ENCODE data around the gene ADM2. TPM values are rescaled to one million over a fixed set of nuclear protein-coding genes. Genes with fewer than 3 reads are reported as not detected.

ADM2 gene
- total RNA-seq, 1 donor from 2014 or later = 3.7 TPM

- Histone ChIP-seq H3K36me3 (ENCODE audit: control insufficient read depth, insufficient read depth, low read length) (peaks cover 1% of the 10 kb centered on the region), H3K27me3 (ENCODE audit: control insufficient read depth, insufficient read depth, low read length) (peaks cover 4% of the 10 kb centered on the region), H3K4me3 (ENCODE audit: low read depth, low read length) (no peak overlapping the region)
- TF ChIP-seq, protein P1, sequence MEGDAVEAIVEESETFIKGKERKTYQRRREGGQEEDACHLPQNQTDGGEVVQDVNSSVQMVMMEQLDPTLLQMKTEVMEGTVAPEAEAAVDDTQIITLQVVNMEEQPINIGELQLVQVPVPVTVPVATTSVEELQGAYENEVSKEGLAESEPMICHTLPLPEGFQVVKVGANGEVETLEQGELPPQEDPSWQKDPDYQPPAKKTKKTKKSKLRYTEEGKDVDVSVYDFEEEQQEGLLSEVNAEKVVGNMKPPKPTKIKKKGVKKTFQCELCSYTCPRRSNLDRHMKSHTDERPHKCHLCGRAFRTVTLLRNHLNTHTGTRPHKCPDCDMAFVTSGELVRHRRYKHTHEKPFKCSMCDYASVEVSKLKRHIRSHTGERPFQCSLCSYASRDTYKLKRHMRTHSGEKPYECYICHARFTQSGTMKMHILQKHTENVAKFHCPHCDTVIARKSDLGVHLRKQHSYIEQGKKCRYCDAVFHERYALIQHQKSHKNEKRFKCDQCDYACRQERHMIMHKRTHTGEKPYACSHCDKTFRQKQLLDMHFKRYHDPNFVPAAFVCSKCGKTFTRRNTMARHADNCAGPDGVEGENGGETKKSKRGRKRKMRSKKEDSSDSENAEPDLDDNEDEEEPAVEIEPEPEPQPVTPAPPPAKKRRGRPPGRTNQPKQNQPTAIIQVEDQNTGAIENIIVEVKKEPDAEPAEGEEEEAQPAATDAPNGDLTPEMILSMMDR (IDR thresholded peaks at IDR 0.05; ENCODE audit: insufficient read depth, low read length, severe bottlenecking) = no peak
- FAIRE-seq (no peak), DNase-seq (ENCODE audit: low read depth) (no peak)
Observed at GRCh38 chr22:50488006-50488677, 6.8 kb downstream of the ADM2 start.

- Histone ChIP-seq H3K4me3 (ENCODE audit: low read depth, low read length) (no peak overlapping the region), H3K36me3 (ENCODE audit: control insufficient read depth, insufficient read depth, low read length) (no peaks in the 10 kb centered on the region), H3K27me3 (ENCODE audit: control insufficient read depth, insufficient read depth, low read length) (peaks cover 4% of the 10 kb centered on the region)
- no peak for FAIRE-seq
- DNase-seq (ENCODE audit: low read depth) = no peak
- TF ChIP-seq, protein P1 (IDR thresholded peaks at IDR 0.05; ENCODE audit: insufficient read depth, low read length, severe bottlenecking) = no peak
Observed at GRCh38 chr22:50488886-50489285, 7.5 kb downstream of the ADM2 start.

- H3K27me3 ChIP-seq (ENCODE audit: control insufficient read depth, insufficient read depth, low read length) = peaks cover 4% of the 10 kb centered on the region
- H3K4me3 ChIP-seq (ENCODE audit: low read depth, low read length) = no peak overlapping the region
- TF ChIP-seq, protein P1 (IDR thresholded peaks at IDR 0.05; ENCODE audit: insufficient read depth, low read length, severe bottlenecking) = no peak
- no peaks in the 10 kb centered on the region for H3K36me3 ChIP-seq (ENCODE audit: control insufficient read depth, insufficient read depth, low read length)
- FAIRE-seq = no peak
- no peak for DNase-seq (ENCODE audit: low read depth)
Observed at GRCh38 chr22:50489363-50490243, 8.3 kb downstream of the ADM2 start.

DNA sequence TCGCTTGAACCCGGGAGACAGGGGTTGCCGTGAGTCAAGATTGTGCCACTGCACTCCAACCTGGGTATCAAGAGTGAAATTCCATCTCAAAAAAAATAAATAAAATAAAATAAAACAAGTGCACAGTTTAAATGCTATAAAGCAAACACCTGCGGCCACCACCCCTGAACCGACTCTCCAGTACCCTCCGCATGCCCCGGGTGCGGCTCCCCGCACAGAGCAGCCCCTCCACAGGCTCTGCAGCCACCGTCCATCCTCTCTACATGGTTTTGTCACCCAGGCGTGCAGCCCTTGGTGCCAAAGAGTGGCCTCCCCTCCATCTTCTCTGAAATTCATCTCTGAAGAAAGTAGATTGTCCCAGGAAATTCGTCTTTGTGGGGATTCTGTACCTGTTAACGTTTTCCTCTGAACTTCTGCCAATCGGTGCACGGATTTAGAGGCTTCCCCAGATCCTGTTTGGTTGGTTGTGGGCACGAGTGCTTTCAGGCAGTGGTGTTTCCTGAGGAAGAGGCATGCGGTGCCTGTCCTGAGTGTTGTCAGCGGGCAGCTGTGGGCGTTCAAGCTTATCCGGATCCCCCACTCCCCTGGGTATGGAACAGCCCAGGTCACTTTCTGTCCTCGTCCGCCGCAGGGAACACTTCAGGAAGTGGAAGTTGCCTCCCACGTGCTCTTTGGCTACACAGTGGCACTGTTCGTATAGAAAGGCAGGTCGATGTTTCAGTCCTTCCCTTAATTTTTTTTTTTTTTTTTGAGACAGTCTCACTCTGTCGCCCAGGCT, 9.4 kb downstream of the ADM2 start:
- Histone ChIP-seq H3K27me3 (ENCODE audit: control insufficient read depth, insufficient read depth, low read length) (peaks cover 4% of the 10 kb centered on the region), H3K36me3 (ENCODE audit: control insufficient read depth, insufficient read depth, low read length) (no peaks in the 10 kb centered on the region), H3K4me3 (ENCODE audit: low read depth, low read length) (no peak overlapping the region)
- FAIRE-seq (no peak), DNase-seq (ENCODE audit: low read depth) (no peak)
- TF ChIP-seq, protein P1 (IDR thresholded peaks at IDR 0.05; ENCODE audit: insufficient read depth, low read length, severe bottlenecking) = no peak

DNA sequence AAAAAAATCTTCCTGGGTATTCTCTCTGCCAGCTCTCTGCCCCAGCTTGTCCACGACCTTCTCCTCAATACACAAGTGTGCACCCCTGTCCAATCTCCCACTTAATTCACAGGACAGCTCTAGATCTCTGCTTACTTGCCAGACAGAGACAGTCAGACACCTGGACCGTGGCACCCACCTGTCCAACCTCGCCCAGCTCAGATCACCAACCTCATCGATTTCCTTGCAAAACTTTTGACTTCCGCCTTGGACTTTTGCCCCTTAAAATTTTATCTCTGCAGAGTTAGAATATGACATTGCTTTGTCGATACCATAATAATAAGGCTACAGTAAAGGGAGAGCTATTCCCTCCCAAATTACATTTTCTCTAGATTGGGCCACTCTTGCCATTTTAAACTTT, 15.8 kb downstream of the ADM2 start:
- no peaks in the 10 kb centered on the region for H3K36me3 ChIP-seq (ENCODE audit: control insufficient read depth, insufficient read depth, low read length)
- no peak for FAIRE-seq
- no peak for DNase-seq (ENCODE audit: low read depth)
- no peaks in the 10 kb centered on the region for H3K27me3 ChIP-seq (ENCODE audit: control insufficient read depth, insufficient read depth, low read length)
- TF ChIP-seq, protein P1 (IDR thresholded peaks at IDR 0.05; ENCODE audit: insufficient read depth, low read length, severe bottlenecking) = no peak
- no peak overlapping the region for H3K4me3 ChIP-seq (ENCODE audit: low read depth, low read length)
